Activated CD8-positive, alpha-beta memory T cell treated with anti-CD3 and anti-CD28 coated beads for 36 hours (primary cell): Measurements from ENCODE around the gene SGTA. TPM values are rescaled to one million over a fixed set of nuclear protein-coding genes. Genes with fewer than 3 reads are reported as not detected.

Experiments used
- CTCF ChIA-PET: fragments of 350-600 bp; sonication (Branson Sonifier 250); formaldehyde crosslinking; loops from one replicate; lab custom pipeline; 2021; ENCODE audit warnings: antibody characterized with exemption; lab: Charles Lee
- POLR2A ChIA-PET: fragments of 350-600 bp; sonication (Branson Sonifier 250); formaldehyde crosslinking; loops from one replicate; lab custom pipeline; 2021; ENCODE audit warnings: antibody characterized with exemption; lab: Charles Lee
- total RNA-seq, 2 experiments: library from RNA; stranded (reverse); gene quantifications; one replicate each; pipeline ENCODE4 v1.2.3, GENCODE V29; 2021

The SGTA gene
- total RNA-seq, 2 experiments from 2014 or later = 88.2 to 93.0 TPM

DNA sequence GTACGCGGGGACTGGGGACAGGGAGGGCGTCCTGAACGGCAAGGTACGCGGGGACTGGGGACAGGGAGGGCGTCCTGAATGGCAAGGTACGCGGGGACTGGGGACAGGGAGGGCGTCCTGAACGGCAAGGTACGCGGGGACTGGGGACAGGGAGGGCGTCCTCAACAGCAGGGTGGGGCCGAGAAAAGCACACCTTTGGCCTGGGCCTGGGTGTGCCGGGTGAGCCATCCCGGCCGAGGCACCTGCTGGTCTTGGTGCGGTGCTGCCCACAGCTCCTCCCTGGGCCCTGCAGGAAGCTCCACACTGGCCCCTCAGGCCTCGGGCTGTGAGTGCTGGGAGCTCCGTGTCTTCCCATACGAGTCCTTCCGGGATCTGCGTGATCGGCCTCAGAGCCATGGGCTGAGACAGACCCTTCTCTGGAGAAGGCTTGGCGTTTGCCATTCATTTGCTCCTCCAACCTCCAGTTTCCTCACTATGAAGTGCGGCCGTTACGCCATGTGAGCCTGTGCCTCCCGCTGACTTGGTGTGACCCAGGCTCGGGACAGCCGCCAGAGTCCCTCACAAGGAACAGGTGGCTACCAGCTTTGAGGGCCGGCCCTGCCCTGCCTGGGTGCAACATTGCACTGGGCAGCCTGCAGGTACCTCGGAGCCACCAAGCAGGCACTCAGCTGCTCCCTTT is 28.8 kb upstream of the SGTA start:
- ChIA-PET POLR2A (no interaction called here), CTCF (no interaction called here)

DNA sequence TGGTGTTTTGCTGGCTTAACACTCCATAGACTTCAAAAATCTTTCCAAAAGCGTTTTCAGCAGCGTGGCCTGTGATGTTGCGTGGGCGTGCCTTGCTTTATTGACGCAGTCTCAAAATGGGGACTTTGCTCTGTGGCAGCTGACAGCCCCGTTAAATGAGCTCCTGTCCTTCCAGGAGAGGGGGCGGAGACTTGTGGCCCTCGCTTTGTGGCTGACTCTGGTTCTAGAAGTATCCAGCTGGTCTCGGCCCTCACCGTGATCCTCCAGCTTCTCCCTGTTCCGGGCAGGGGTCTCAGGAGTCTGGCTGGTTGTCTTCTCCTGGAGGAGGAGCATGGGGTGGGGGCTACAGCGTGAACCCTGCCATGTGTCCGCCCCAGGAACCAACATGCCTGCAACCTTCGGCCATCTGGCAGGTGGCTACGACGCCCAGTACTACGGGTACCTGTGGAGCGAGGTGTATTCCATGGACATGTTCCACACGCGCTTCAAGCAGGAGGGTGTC is 28.2 kb upstream of the SGTA start:
- CTCF ChIA-PET = interaction anchor here (0.6 kb wide), 1 partner anchor 8 kb away, joined by 3 read pairs; the partner anchor contains the start of gene ZNF554
- POLR2A ChIA-PET = no interaction called here

DNA sequence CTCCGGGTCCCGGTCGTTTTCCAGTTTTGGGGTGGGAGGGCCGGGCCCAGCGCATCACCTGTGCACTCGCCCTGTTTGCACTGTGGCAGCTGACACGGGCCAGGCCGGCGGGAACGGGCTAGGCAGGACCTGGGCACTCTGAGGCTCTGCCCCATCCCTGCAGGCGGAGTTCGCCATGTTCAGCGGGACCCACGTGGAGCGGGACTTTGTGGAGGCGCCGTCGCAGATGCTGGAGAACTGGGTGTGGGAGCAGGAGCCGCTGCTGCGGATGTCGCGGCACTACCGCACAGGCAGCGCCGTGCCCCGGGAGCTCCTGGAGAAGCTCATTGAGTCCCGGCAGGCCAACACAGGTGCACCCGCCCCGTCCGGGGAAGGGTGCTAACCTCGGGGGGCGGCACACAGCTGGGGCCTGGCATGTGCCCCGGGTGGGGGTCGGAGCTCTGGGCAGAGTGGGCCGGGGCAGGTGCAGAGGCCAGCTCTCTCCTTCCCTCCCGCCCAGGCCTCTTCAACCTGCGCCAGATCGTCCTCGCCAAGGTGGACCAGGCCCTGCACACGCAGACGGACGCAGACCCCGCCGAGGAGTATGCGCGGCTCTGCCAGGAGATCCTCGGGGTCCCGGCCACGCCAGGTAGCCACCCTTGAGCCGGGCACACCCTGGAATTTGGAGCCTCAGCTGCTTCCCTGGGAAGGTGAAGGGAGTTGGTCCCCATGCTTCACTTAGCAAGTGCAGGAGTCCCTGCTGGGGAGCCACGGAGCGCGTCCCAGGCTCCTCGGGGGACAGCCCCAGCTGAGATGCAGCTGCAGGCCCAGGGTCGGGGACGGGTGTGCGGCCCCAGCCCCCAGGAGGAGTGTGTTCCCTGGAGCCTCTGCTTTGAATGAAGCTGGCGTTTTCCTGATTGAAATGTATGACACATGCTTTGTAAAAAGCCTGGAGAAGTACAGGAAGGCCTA is 27.3 kb upstream of the SGTA start:
- ChIA-PET CTCF (interaction anchor here (0.6 kb wide), 1 partner anchor 9 kb away, joined by 3 read pairs; the partner anchor contains the start of gene ZNF554), POLR2A (no interaction called here)

DNA sequence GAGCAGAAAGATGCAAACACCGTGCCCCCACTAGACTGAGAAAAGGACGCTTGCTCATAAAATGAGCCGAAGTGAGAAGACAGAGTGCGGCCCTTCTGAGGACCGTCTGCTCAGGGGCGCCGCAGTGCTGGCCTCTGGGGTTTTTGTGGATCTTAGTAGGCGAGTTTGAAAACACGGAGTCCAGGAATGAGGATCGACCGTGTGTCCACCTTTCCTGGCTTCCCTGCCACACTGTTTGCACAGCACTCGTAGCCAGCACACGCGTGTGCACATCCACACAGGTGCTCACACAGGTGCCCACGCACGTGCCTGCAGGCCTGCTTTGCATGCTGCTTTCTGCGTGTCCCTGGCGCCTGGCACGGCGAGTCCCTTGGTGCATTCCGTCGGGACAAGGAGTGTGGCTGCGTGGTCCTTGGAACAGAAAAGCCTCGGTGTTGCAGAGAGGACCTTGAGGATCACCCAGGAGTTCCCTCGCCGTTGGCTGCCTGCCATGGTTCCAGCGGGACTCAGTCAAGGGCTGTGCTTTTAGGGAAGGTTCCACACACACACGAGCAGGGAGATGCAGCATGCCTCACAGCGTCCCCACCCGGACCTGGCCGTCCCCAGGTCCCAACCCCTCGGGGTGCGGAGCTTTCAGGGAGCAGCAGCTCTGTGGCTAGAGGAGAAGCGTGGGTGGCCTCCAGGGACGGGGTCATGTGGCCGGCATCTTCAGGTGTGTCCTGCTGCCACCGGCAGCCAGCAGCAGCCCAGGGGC is 26.5 kb upstream of the SGTA start:
- ChIA-PET POLR2A (no interaction called here), CTCF (no interaction called here)

- ChIA-PET CTCF (no interaction called here), POLR2A (no interaction called here)
Measured at GRCh38 chr19:2808129-2808941, 25.3 kb upstream of the SGTA start.

- ChIA-PET CTCF (no interaction called here), POLR2A (no interaction called here)
Measured at GRCh38 chr19:2807379-2808128, 24.5 kb upstream of the SGTA start.

DNA sequence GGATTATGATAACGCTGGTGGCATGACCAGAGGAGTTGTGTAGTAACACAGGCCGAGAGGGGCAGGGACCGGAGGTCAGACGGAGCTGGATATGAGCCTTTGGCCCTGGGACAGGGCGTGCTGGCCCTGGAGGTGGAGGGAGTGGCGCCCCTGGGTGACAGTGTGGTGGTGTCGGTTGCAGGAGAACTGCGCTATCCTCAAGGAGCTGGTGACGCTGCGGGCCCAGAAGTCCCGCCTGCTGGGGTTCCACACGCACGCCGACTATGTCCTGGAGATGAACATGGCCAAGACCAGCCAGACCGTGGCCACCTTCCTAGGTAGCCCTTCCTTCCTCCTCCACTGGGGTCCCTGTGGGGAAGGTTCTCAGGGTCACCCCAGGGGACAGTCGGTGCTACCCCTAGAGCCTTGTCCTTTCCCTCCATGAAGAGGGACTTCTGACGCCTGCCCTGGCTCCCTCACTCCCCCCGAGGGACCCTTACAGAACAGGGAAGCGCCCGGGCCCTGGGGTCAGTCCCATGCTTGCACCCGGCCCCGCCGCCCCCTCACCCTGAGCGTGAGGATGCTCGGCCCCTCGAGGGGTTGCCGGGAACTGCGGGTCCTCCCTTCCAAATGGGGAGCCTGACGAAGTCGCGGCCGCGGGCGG is 23.8 kb upstream of the SGTA start:
- ChIA-PET POLR2A (no interaction called here), CTCF (no interaction called here)

- ChIA-PET POLR2A (no interaction called here), CTCF (no interaction called here)
Measured at GRCh38 chr19:2805991-2806649, 23.0 kb upstream of the SGTA start.

DNA sequence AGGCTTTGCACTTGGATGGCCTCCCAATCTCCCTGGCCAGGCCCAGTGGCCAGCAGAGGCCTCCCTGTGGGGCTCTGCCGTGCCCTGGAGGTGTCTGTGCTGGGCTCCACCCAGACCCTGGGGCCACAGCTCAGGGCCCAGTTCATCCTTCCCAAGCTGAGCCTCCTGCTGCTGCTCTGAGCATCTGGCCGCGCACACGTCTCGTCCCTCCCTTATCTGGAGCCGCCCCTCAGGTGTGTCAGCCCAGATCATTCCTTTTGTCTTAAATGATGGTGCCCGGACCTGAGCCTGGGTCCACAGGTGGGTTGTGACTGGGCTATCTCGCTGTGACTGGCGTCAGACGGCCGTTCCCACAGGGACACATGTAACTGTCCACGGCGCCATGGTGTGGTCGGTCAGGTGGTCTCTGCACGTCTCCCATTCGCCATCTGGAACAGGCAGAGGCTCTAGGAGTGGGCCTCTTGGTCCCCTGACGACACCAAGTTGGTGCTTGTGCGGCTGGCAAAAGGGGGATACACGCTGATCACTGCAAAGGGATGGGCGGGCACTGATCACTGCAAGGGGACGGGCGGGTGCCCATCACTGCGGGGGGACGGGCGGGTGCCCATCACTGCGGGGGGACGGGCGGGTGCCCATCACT is 22.3 kb upstream of the SGTA start:
- ChIA-PET POLR2A (no interaction called here), CTCF (no interaction called here)

DNA sequence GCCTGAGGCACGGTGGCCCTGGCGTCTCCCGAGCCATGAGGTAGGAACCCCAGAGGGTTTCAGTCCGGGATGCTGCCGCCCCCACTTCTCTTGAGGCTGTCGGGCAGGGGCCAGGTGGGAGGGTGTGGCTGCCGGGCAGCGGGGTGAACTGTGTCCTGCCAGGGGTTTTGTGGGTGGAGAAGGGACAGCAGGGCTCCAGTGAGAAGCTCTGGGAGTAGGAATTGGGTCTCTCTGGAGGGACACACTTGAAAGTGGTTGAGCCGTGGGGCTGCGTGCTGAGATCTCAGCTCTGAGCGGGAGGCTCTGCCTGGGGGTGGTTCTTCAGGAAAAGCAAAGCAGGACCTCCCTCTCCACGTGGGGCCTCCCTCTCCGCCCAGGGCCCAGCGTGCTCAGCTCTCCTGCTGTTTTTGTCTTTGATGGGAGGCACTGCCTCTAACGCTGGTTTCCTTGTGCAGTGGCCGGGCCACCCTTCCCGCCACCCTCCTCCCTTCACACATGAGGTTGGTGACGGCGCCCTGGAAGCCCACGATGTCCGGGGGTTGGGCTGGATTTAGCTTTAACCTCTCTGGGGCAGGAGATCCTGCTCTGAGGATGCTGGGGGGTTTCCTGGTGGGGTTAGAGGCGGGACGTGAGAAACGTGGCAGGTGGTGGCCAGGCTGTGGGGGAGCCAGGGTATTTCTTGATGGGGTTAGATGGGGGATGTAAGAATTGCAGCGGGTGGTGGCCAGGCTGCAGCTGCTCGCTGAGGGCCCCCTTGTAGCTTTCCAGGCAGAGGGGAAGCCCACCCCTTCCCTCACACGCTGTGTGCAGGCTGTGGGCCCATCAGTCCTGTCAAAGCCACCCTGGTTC is 21.3 kb upstream of the SGTA start:
- ChIA-PET CTCF (no interaction called here), POLR2A (no interaction called here)

DNA sequence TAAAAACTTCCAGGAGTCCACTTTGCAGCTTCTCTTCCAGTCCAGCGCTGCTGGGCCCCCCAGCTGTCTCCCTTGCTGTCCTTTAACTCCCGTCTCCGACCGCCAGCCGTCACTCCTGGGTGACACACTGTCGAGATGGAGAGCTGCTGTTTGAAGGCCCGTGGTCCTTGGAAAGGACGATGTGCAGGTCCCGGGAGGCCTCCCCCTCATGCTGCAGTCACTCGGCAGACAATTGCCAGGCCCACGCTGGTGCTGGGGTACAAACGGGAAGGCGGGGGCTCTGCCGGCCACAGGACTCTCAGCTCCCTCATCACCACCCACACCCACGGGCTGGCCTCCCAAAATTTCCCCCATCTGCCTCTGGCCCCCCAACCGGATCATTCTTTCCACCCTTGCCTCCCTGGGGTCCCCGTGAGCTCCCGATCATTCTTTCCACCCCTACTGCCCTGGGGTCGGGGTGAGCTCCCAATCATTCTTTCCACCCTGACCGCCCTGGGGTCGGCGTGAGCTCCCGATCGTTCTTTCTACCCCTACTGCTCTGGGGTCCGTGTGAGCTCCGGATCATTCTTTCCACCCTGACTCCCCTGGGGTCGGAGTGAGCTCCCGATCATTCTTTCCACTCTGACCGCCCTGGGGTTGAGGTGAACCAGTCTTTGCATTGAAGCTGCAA is 20.5 kb upstream of the SGTA start:
- CTCF ChIA-PET = no interaction called here
- POLR2A ChIA-PET = no interaction called here

GRCh38 chr19:2802826-2803225 is 19.8 kb upstream of the SGTA start:
- CTCF ChIA-PET = no interaction called here
- POLR2A ChIA-PET = no interaction called here

- CTCF ChIA-PET = no interaction called here
- POLR2A ChIA-PET = no interaction called here
Measured at GRCh38 chr19:2800506-2800905, 17.4 kb upstream of the SGTA start.

DNA sequence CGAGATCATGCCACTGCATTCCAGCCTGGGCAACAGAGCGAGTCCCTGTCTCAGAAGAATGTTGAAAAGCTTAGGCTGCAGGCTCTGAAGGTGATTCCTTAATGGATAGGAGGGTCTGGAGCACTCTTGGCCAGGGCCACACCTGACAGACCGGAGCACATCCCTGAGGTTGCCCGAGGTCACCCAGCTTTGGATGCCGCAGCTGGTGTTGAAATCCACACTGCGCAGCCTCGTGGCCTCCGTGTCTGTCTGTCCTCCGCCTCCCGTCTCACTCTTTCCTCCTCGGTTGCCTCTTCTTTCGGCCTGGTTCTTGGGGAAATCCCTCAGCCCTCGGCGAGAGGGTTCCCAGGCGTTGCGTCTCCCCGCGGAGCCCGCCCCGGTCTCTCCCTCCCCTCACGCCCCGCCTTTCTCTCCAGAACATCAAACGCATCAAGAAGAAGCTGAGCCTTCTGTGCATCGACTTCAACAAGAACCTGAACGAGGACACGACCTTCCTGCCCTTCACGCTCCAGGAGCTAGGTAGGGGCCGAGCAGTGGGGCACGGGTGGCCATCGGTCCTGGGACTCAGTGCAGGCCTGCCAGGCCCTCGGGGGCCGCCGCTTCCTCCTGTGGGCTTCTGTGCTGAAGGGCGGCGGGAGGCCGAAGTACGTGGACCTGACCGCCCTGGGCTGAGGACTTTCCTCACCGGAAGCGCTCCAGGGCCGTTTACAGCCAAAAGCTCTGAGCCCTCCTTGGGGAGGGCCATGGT is 16.4 kb upstream of the SGTA start:
- ChIA-PET POLR2A (no interaction called here), CTCF (no interaction called here)

GRCh38 chr19:2798733-2799132 is 15.7 kb upstream of the SGTA start:
- CTCF ChIA-PET = no interaction called here

More at GRCh38 chr19:2798733-2799132, 15.7 kb upstream of the SGTA start:
- POLR2A ChIA-PET = no interaction called here
